Left cardiac atrium (tissue), 4 donors: ENCODE results near the gene XRN2. TPM values are rescaled to one million over a fixed set of nuclear protein-coding genes. Genes with fewer than 3 reads are reported as not detected.
A peak's percentile ranks its signal among the peaks of the same experiment; 100 is the strongest.

ENCODE experiments used
- ATAC-seq, 2 donors: fragments of 200-7000 bp; cut with Tn5 transposase; one replicate each; pipeline ENCODE4 v1.9.1; 2020; ENCODE audit warnings: mild to moderate bottlenecking in 2 of 2, moderate library complexity in 2 of 2
- DNase-seq: peaks from one replicate; pipeline ENCODE4 v3.0.0-alpha.2; 2020
- intact Hi-C, 2 donors: fragments of 100-400 bp; cut with DNase I; formaldehyde crosslinking; loops; one replicate each; pipeline versions ENCODE4 v1.14.1 to v1.15.1; 2022 to 2023
- total RNA-seq, 2 donors: library from RNA; stranded (reverse); fragmentation: NEBNext Ultra II Directional; extraction: Animal tissue kit (Norgen Biotek cat#: 25700); gene quantifications; one replicate each; pipeline ENCODE4 v1.2.1, GENCODE V29; 2021
- donor health status: DM: no; HTN: yes; CAD: no.
- donor health status: DM: no; HTN: yes; CAD: no; lungs with severe emphysema.
- donor health status: DM: yes; HTN: yes; CAD: no.
- donor health status: Dilated cardiomyopathy.

The XRN2 gene
- total RNA-seq, 2 donors from 2014 or later = 37.1 to 43.6 TPM

DNA sequence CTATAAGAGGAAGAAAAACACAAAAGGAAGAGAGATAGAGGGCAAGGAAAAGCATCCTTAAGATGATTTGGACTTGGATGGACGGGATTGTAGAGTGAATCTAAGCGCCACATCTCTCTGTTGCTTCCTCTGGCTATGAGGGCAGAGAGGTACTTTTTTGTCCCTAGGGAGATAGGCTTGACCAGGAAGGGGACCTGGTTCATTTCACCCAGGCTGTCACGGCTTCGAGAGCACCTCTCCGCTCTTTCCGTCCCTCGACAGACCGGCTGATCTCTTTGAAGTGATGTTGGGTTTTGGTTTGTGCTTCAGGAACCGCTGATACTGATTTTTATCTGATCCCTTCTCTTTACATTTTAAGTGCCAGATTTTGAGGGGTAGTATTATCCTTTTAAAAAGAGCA lies 74.6 kb downstream of the XRN2 start:
- DNase-seq (no peak), ATAC-seq (no peak)
- intact Hi-C loops = loop anchor here in 1 of 2 donors (10.0 kb wide), 1 partner anchor 143 kb away; no protein-coding TSS in a partner anchor

- ATAC-seq (no peak), DNase-seq (no peak)
- intact Hi-C loops = loop anchor here in 1 of 2 donors (10.0 kb wide), 1 partner anchor 143 kb away; no protein-coding TSS in a partner anchor
Observed at GRCh38 chr20:21378259-21378658, 75.1 kb downstream of the XRN2 start.

GRCh38 chr20:21380711-21381110 lies 77.6 kb downstream of the XRN2 start:
- intact Hi-C loops = no loop called here
- no peak for ATAC-seq
- DNase-seq = no peak

DNA sequence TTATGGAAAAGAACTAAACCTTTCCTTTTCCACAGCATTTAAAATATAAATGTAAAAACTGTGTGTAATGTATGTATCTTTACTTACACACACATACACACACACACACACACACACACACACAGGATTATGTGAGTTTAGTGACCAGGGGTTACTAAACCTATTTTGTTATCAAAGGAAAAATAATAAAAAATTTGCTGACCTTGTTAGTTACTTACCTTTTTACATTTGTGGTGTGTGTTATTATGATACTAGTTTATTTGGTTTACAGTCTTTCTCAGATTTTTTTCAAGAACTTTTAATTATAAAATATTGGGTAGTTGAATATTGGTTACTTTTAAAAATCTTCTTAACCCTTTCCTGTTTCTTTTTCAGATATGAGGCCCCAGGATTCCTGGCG lies 78.5 kb downstream of the XRN2 start:
- intact Hi-C loops = no loop called here
- DNase-seq (no peak), ATAC-seq (no peak)

DNA sequence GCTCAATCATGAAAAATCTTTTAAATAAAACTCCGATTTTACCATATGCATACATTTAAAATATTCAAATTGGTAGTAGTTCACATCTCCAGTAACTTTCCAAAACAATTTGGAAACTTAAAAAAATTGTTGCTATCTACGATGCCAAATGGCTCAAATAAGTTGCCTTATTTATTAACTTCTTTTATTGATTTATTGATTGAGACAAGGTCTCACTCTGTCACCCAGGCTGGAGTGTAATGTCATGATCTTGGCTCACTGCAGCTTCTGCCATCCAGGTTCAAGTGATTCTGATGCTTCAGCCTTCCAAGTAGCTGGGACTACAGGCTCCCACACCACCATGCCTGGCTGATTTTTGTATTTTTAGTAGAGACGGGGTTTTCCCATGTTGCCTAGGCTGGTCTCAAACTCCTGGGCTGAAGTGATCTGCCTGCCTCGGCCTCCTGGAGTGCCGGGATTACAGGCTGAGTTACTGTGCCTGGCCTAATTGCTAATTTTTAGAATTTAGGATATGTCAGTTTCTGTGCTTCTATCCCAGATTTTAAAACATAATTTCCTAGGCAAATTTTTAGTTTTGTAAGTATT lies 81.3 kb downstream of the XRN2 start:
- no peak for DNase-seq
- intact Hi-C loops = no loop called here

GRCh38 chr20:21386111-21386510 lies 83.0 kb downstream of the XRN2 start:
- ATAC-seq (no peak), DNase-seq (no peak)
- intact Hi-C loops = no loop called here

More for the DNA sequence above, 81.3 kb downstream of the XRN2 start:
- no peak for ATAC-seq

DNA sequence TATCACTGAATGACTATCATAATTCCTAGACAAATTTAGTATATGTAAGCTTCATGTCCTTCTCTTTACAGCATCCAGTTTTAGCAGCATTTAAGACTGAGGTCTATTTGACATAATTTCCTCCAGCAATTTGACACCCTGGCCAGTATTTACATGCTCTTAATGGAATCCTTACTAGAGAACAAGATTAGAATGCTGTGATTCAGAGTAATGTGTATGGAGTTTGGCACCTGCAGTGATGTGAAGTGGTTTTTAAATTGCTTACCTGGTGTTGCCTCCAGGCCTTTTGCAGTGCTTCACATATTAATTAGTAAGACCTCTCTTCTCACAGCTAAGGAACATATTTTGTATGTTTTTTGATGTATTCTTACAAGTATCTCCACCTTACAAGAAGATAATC lies 84.4 kb downstream of the XRN2 start:
- ATAC-seq = no peak
- intact Hi-C loops = no loop called here
- DNase-seq = no peak

DNA sequence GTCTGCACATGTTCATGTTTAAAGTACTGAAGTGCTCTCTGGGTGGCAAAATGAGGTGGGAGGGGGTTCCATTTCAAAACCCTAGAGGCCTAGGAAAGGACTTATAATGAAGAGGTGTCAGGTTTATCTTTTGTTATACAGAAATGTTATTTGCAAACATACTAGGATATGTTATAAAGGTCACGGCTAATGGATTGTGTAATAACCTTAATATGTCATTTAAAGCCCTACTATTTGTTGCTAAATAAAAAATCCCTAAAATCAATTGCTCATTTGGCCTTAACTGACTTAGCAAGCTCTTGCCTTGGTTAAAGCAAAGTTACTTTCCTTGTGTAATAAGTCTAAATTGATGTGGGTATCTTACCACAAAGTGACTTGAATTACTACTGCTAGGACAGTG lies 85.4 kb downstream of the XRN2 start:
- ATAC-seq (no peak), DNase-seq (no peak)
- intact Hi-C loops = no loop called here

GRCh38 chr20:21389368-21389767 lies 86.2 kb downstream of the XRN2 start:
- ATAC-seq = no peak
- intact Hi-C loops = no loop called here

DNA sequence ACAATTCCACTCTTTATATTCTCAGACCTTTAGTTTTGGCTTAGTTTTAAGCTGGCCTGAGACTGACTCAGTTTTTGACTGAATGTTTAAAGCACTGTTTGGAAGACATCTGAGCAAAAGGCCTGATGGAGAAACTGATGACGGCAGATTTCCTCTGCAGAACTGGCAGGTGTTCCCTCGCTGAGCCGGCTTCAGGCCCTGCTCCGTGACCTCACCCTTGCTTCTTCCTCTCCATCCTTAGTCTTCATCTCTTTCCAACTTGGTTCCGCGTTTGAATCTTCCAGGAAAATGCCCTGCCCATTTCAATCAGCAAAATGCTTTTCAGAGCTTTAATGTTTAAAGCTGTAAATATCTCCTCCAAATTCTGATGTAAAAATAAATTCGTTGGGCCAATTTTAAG lies 87.6 kb downstream of the XRN2 start:
- no peak for DNase-seq
- intact Hi-C loops = no loop called here
- ATAC-seq = no peak

More at GRCh38 chr20:21389368-21389767, 86.2 kb downstream of the XRN2 start:
- DNase-seq = no peak

DNA sequence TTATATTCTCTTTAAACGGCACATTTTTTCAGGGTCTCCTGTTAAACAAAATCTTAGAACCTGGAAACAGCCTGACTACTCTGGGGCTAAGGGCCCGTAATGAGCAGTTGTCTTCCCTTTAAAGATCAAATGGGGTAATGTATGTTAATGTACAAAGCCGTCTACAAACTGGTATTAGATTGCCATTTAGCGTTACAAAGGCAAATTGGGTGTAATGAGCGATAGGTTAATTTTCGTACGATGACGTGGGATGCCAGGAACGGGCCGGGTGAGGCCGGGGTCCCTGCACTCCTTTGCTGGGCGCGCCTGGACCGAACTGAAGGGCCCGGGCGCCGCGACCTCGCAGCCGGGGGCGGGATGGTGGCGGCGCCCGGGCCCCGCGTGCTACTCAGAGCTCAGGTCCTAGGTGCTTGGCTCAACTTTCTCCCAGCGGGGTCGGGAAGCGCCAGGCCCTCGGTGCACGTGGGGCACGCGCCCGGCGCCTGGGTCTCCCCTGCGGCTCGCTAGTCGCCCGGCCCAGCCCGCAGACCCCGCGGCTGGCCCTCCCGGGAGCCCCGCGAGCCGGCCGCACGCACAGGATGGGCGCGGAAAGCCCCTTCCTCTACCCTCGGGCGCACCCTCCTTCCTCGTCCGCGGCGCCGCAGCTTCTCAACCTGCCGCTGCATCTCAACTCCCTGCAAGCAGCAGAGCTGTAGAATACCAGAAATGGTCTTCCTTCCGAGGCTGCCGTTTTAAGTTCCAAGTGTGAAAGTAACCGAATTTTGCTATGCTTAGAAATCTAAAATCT lies 88.2 kb downstream of the XRN2 start:
- ATAC-seq = peak in 1 of 2 donors; percentile 15
- intact Hi-C loops = no loop called here
- DNase-seq = no peak

- intact Hi-C loops = no loop called here
- DNase-seq (no peak), ATAC-seq (no peak)
Observed at GRCh38 chr20:21391972-21392352, 88.8 kb downstream of the XRN2 start.

- DNase-seq (no peak), ATAC-seq (no peak)
- intact Hi-C loops = no loop called here
Observed at GRCh38 chr20:21393166-21393565, 90.0 kb downstream of the XRN2 start.

GRCh38 chr20:21393816-21394519 lies 90.8 kb downstream of the XRN2 start:
- DNase-seq (no peak), ATAC-seq (no peak)
- intact Hi-C loops = no loop called here

DNA sequence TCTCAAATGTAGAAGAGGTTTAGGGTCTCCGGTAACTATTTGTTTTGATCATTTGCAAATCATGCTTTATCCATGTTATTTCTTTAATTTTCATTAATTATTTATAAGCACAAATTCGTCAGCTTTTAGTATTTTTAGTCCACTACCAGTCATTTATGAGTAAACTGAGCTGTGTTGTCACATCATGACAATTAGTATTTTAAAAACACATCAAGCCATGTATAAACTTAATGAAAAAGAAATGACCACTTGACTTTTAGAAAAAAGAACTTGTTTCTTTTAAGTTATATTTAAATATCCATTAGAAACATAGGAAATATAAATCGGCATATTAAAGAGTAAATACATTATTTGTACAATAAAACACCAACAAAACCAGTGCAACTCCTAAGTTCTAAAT lies 91.4 kb downstream of the XRN2 start:
- intact Hi-C loops = no loop called here
- ATAC-seq (no peak), DNase-seq (no peak)

- intact Hi-C loops = no loop called here
- DNase-seq (no peak), ATAC-seq (no peak)
Observed at GRCh38 chr20:21395051-21395665, 92.0 kb downstream of the XRN2 start.

GRCh38 chr20:21395666-21396598 lies 92.8 kb downstream of the XRN2 start:
- intact Hi-C loops = no loop called here
- DNase-seq (no peak), ATAC-seq (peak; percentile 16 to 17)

DNA sequence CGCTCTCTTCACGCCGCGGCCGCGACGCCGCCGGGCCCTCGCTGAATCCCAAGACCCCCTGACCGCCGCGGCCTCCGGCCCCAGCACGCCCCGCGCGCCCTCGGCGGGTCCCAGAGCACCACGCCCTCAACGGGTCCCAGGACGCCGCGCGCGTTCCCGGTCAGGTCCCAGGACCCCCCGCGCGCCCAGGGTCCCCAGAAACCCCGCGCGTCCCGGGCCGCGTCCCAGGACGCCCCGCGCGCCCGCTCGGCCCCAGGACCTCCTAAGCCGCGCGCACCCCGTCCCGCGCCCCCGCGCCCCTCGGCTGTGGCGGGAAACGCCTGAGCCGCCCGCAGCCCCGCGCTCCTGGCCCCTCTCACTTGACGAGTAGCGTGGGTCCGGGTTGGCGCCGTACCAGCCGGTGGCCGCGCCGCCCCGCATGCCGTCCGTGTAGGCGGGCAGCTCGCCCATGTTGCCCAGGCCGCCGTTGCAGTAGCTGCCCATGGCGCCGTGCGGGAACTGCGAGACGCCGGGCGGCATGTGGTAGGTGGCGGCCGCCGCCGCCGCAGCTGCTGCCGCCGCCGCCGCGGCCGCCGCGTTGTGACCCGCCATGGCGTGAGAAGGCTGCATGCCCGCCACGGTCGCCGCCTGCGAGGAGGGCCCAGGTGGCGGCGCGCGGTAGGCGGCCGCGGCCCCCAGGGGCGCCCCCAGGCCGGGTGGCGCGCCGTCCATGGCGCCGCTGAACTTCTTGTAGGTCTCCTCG lies 93.6 kb downstream of the XRN2 start:
- intact Hi-C loops = no loop called here
- DNase-seq (no peak), ATAC-seq (no peak)
